ENCODE measurements around the gene HSD17B2. TPM values are rescaled to one million over a fixed set of nuclear protein-coding genes. Genes with fewer than 3 reads are reported as not detected.

HSD17B2 gene
- polyA plus RNA-seq, 3 donors = not detected

DNA sequence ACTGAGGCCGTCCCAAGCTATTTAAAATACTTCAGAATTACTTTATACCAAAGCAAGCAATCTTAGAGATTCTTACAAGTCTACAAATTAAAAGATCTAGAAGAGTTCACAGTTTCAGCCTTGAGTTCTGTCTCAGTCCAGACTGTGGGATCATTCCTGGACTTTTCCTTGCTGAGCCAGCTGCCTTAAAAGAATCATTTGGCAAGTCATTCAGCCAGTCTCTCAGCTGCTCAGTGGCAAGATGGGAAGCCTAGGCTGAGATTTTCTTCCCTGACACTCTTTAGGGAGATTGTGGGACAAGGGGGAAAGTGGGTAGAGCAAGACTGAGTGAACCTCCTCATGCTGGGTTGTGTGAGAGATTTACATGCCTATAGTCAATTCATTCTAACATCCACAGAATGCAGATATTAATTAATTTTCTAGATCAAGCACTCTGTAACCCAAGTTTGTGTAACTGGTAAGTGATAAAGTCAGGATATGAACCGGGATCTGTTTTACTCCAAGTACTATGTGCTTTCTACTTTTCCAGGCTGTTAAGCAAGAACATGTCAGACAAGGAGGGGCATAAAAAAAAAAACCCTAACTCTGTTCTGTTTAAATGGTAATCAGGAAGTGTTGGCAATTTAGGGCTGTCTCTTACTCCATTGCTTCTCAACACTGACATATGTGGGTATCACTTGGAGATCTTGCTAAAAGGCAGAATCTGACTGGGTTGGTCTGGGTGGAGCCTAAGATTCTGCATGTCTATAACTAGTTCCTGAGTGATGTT, 50.1 kb downstream of the HSD17B2 start:
- TF ChIP-seq, protein P1, sequence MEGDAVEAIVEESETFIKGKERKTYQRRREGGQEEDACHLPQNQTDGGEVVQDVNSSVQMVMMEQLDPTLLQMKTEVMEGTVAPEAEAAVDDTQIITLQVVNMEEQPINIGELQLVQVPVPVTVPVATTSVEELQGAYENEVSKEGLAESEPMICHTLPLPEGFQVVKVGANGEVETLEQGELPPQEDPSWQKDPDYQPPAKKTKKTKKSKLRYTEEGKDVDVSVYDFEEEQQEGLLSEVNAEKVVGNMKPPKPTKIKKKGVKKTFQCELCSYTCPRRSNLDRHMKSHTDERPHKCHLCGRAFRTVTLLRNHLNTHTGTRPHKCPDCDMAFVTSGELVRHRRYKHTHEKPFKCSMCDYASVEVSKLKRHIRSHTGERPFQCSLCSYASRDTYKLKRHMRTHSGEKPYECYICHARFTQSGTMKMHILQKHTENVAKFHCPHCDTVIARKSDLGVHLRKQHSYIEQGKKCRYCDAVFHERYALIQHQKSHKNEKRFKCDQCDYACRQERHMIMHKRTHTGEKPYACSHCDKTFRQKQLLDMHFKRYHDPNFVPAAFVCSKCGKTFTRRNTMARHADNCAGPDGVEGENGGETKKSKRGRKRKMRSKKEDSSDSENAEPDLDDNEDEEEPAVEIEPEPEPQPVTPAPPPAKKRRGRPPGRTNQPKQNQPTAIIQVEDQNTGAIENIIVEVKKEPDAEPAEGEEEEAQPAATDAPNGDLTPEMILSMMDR (IDR thresholded peaks at IDR 0.05) = no peak
- no peaks in the 10 kb centered on the region for H3K36me3 Mint-ChIP-seq
- H3K36me3 ChIP-seq (replicated peaks in 1 of 2; ENCODE audit: control insufficient read depth in 1 of 2, insufficient read depth in 2 of 2, low read length in 2 of 2) = no peaks in the 10 kb centered on the region
- H3K9me3 ChIP-seq (replicated peaks in 1 of 2; ENCODE audit: control insufficient read depth in 1 of 2, insufficient read depth in 1 of 2, low read length in 2 of 2) = no peaks in the 10 kb centered on the region
- peaks cover 0 to 8% (median 6%) of the 10 kb centered on the region in 3 donors for H3K27me3 Mint-ChIP-seq (ENCODE audit: low read depth in 3 of 3)
- no peak overlapping the region for H3K4me2 ChIP-seq (replicated peaks; ENCODE audit: extremely low read depth, low read length, poor library complexity, severe bottlenecking)
- no peak overlapping the region for H3K4me3 ChIP-seq (replicated peaks in 1 of 3; ENCODE audit: low read depth in 2 of 3, low read length in 3 of 3)
- no peak overlapping the region for H3K4me3 Mint-ChIP-seq
- no peaks in the 10 kb centered on the region for H3K4me1 Mint-ChIP-seq
- no peaks in the 10 kb centered on the region for H3K27me3 ChIP-seq (ENCODE audit: control insufficient read depth in 2 of 2, insufficient read depth in 2 of 2, low read length in 2 of 2)
- no peaks in the 10 kb centered on the region for H4K20me1 ChIP-seq (ENCODE audit: insufficient read depth, low read length)
- no peak overlapping the region for H3K9ac ChIP-seq (ENCODE audit: insufficient read depth, low read length, poor library complexity, severe bottlenecking)
- intact Hi-C loops (cut with micrococcal nuclease) = no loop called here
- WGBS (ENCODE audit: insufficient coverage) = 89% methylated on average over 1 of the region's 2 CpGs
- H3K27ac ChIP-seq (ENCODE audit: low read depth in 1 of 2, low read length in 2 of 2) = no peak overlapping the region
- H3K9me3 Mint-ChIP-seq = peaks cover 0 to 2% (median 0%) of the 10 kb centered on the region in 7 donors
- H3K27ac Mint-ChIP-seq = peak overlapping the region in 1 of 7 donors; percentile 20
- no peaks in the 10 kb centered on the region for H3K4me1 ChIP-seq (ENCODE audit: control insufficient read depth in 1 of 2, insufficient read depth in 2 of 2, low read length in 2 of 2)
- DNase-seq = no peak
- H2AFZ ChIP-seq (ENCODE audit: insufficient read depth, low read depth, low read length, poor library complexity, severe bottlenecking) = no peak overlapping the region
- no peaks in the 10 kb centered on the region for H3K79me2 ChIP-seq (ENCODE audit: insufficient read depth, low read length)

DNA sequence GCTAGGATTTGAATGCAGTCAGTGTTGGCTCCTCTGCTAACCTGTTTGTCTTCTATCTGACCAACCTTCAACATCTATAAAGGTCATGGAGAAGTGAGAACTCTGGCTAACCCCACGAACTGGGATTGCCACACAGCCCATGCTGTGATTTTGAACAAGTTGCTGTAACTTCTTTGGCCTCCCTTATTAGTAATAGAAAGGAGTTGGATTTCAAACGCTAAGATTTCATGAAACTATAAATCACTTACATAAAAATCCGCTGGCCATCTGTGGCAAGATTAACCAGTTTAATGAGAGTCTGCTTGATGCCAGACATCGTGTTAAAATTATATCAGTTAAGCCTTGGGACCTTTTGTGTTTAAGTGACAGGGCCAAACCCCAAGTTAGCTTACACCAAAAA, 53.4 kb downstream of the HSD17B2 start:
- intact Hi-C loops (cut with micrococcal nuclease) = no loop called here
- Histone ChIP-seq H3K27me3 (ENCODE audit: control insufficient read depth in 2 of 2, insufficient read depth in 2 of 2, low read length in 2 of 2) (no peaks in the 10 kb centered on the region), H3K4me2 (replicated peaks; ENCODE audit: extremely low read depth, low read length, poor library complexity, severe bottlenecking) (no peak overlapping the region), H3K27ac (ENCODE audit: low read depth in 1 of 2, low read length in 2 of 2) (no peak overlapping the region), H3K9ac (ENCODE audit: insufficient read depth, low read length, poor library complexity, severe bottlenecking) (no peak overlapping the region), H3K4me3 (replicated peaks in 1 of 3; ENCODE audit: low read depth in 2 of 3, low read length in 3 of 3) (no peak overlapping the region), H3K9me3 (replicated peaks in 1 of 2; ENCODE audit: control insufficient read depth in 1 of 2, insufficient read depth in 1 of 2, low read length in 2 of 2) (no peaks in the 10 kb centered on the region), H4K20me1 (ENCODE audit: insufficient read depth, low read length) (no peaks in the 10 kb centered on the region), H2AFZ (ENCODE audit: insufficient read depth, low read depth, low read length, poor library complexity, severe bottlenecking) (no peak overlapping the region), H3K4me1 (ENCODE audit: control insufficient read depth in 1 of 2, insufficient read depth in 2 of 2, low read length in 2 of 2) (no peaks in the 10 kb centered on the region), H3K79me2 (ENCODE audit: insufficient read depth, low read length) (no peaks in the 10 kb centered on the region), H3K36me3 (replicated peaks in 1 of 2; ENCODE audit: control insufficient read depth in 1 of 2, insufficient read depth in 2 of 2, low read length in 2 of 2) (no peaks in the 10 kb centered on the region)
- Mint-ChIP-seq H3K27ac (no peak overlapping the region), H3K4me3 (no peak overlapping the region), H3K9me3 (peaks cover 0 to 3% (median 0%) of the 10 kb centered on the region in 7 donors), H3K27me3 (ENCODE audit: low read depth in 3 of 3) (peaks cover 3 to 6% (median 5%) of the 10 kb centered on the region in 3 donors), H3K4me1 (no peaks in the 10 kb centered on the region), H3K36me3 (no peaks in the 10 kb centered on the region)
- TF ChIP-seq, protein P1 (IDR thresholded peaks at IDR 0.05) = no peak
- WGBS (ENCODE audit: insufficient coverage) = 100% methylated on average over 2 of the region's 4 CpGs
- DNase-seq = no peak
